HL-60 (cell line): ENCODE results near the gene CBL.
A peak's percentile ranks its signal among the peaks of the same experiment; 100 is the strongest.

Experiments
- DNase-seq, 2 experiments: peaks; one replicate each; pipeline ENCODE4 v3.0.0-alpha.2; 2010 to 2020; ENCODE audit warnings: low read depth in 1 of 2, low spot score in 1 of 2
- H3K27ac ChIP-seq: fragments of 250-450 bp; sonication (Bioruptor Pico); replicated peaks from 2 replicates; pipeline ENCODE4 v1.5.1; 2020; ENCODE audit warnings: mild to moderate bottlenecking, moderate library complexity
- H3K27me3 ChIP-seq: fragments of 250-450 bp; sonication (Bioruptor Pico); 2 replicates; pipeline ENCODE4 v1.5.1; 2021; ENCODE audit warnings: mild to moderate bottlenecking, moderate library complexity; ENCODE audit not compliant: insufficient read depth, poor library complexity, severe bottlenecking
- H3K4me3 ChIP-seq: replicated peaks from 2 replicates; pipeline ENCODE4 v1.5.1; 2011; ENCODE audit warnings: mild to moderate bottlenecking, control low read depth, low read length; ENCODE audit not compliant: insufficient read depth
- GABPA ChIP-seq: IDR thresholded peaks from 2 replicates; pipeline ENCODE4 v1.6.1; 2012; ENCODE audit warnings: low read depth
- POLR2AphosphoS5 ChIP-seq: IDR thresholded peaks from 2 replicates; pipeline ENCODE4 v1.6.1; 2012; ENCODE audit warnings: low read depth
- SPI1 ChIP-seq: IDR thresholded peaks from 2 replicates; pipeline ENCODE4 v1.6.1; 2012; ENCODE audit warnings: low read depth, mild to moderate bottlenecking, borderline replicate concordance
- long read RNA-seq: library from polyadenylated mRNA; unstranded; transcript quantifications from one replicate; pipeline ENCODE4 v2.0.0, GENCODE V29; 2020
- TF ChIP-seq, protein P1 (sequence below): IDR thresholded peaks from one replicate; pipeline ENCODE4 v1.5.1; 2011; ENCODE audit warnings: low read length, control low read depth, inconsistent platforms; ENCODE audit not compliant: insufficient read depth
- TF ChIP-seq, protein P2 (sequence below): IDR thresholded peaks from 2 replicates; pipeline ENCODE4 v1.6.1; 2012; ENCODE audit warnings: low read depth; ENCODE audit not compliant: insufficient replicate concordance

CBL gene
- long read RNA-seq, full-length matches to known transcripts, result 6 of 48 reads
- long read RNA-seq, partial matches to known transcripts, result 4 of 48 reads
- long read RNA-seq, other reads (novel, unspliced or antisense), result 38 of 48 reads

DNA sequence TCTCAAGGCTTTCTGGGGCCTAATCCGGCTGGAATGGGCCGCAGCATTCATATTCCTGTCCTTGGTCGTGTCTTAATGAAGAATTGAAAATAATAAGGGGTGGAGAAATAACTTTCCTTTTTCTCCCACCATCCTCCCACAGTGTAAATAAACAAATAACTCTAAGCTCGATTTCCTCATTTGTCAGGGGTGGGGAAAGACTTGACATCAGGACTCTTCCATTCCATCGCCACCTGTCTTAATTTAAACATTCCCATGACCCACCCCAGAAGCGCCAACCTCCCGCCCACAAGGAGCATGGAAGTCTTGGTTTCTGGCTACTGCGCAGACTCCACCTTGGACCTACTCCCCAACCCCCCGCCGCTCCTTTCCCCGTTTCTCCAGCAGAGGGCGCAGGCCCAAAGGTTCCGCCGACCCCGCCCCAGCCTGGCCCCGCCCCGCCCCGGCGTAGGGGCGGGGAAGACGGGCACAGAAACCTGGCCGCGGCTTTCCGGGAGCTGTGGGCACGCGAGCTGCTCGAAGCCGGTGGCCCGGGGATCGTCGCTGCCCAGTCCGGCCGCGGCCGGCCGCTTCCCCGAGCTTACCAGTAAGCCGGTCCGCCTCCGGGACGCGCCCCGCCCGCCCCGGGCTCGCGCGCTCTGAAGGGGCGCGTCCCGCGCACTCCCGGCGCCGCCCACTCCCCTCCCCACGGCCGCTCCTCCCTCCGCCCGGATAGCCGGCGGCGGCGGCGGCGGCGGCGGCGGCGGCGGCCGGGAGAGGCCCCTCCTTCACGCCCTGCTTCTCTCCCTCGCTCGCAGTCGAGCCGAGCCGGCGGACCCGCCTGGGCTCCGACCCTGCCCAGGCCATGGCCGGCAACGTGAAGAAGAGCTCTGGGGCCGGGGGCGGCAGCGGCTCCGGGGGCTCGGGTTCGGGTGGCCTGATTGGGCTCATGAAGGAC is at the start of gene CBL:
Gene CBL (plus strand): TSS at position 766 of the 937 bp plus-strand sequence. CDS start 79 bp downstream, at position 845.
- Histone ChIP-seq H3K4me3 (peak within 1 kb of the TSS; percentile 97), H3K27ac (peak within 1 kb of the TSS; percentile 95), H3K27me3 (no peaks in the 10 kb centered on the region)
- TF ChIP-seq GABPA, result no peak
- TF ChIP-seq, protein P1, sequence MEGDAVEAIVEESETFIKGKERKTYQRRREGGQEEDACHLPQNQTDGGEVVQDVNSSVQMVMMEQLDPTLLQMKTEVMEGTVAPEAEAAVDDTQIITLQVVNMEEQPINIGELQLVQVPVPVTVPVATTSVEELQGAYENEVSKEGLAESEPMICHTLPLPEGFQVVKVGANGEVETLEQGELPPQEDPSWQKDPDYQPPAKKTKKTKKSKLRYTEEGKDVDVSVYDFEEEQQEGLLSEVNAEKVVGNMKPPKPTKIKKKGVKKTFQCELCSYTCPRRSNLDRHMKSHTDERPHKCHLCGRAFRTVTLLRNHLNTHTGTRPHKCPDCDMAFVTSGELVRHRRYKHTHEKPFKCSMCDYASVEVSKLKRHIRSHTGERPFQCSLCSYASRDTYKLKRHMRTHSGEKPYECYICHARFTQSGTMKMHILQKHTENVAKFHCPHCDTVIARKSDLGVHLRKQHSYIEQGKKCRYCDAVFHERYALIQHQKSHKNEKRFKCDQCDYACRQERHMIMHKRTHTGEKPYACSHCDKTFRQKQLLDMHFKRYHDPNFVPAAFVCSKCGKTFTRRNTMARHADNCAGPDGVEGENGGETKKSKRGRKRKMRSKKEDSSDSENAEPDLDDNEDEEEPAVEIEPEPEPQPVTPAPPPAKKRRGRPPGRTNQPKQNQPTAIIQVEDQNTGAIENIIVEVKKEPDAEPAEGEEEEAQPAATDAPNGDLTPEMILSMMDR, result peak; percentile 78
- peak; percentile 82 to 94 for DNase-seq

DNA sequence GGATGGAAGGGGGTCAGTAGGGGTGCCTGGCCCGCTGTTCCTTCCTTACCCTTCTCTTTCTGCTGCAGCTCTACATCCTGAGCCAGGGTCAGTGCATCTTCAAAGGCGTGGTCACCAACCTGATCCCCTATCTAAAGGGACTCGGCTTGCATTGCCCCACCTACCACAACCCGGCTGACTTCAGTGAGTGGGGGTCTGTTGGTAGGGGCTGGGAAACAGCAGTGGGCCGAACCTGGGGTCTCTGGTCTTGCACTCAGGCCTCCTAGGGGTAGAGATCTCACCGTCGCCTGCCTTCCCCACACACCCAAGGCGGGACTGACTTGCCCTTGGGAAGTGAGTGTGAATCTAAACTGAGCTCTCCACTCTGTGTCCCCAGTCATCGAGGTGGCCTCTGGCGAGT is 49.6 kb upstream of the CBL start:
- Histone ChIP-seq H3K27me3 (no peaks in the 10 kb centered on the region), H3K4me3 (no peak overlapping the region), H3K27ac (no peak overlapping the region)
- TF ChIP-seq SPI1, result no peak
- TF ChIP-seq, protein P1, result no peak
- TF ChIP-seq POLR2AphosphoS5, result no peak
- TF ChIP-seq GABPA, result no peak
- TF ChIP-seq, protein P2, sequence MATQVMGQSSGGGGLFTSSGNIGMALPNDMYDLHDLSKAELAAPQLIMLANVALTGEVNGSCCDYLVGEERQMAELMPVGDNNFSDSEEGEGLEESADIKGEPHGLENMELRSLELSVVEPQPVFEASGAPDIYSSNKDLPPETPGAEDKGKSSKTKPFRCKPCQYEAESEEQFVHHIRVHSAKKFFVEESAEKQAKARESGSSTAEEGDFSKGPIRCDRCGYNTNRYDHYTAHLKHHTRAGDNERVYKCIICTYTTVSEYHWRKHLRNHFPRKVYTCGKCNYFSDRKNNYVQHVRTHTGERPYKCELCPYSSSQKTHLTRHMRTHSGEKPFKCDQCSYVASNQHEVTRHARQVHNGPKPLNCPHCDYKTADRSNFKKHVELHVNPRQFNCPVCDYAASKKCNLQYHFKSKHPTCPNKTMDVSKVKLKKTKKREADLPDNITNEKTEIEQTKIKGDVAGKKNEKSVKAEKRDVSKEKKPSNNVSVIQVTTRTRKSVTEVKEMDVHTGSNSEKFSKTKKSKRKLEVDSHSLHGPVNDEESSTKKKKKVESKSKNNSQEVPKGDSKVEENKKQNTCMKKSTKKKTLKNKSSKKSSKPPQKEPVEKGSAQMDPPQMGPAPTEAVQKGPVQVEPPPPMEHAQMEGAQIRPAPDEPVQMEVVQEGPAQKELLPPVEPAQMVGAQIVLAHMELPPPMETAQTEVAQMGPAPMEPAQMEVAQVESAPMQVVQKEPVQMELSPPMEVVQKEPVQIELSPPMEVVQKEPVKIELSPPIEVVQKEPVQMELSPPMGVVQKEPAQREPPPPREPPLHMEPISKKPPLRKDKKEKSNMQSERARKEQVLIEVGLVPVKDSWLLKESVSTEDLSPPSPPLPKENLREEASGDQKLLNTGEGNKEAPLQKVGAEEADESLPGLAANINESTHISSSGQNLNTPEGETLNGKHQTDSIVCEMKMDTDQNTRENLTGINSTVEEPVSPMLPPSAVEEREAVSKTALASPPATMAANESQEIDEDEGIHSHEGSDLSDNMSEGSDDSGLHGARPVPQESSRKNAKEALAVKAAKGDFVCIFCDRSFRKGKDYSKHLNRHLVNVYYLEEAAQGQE, result no peak
- no peak for DNase-seq

DNA sequence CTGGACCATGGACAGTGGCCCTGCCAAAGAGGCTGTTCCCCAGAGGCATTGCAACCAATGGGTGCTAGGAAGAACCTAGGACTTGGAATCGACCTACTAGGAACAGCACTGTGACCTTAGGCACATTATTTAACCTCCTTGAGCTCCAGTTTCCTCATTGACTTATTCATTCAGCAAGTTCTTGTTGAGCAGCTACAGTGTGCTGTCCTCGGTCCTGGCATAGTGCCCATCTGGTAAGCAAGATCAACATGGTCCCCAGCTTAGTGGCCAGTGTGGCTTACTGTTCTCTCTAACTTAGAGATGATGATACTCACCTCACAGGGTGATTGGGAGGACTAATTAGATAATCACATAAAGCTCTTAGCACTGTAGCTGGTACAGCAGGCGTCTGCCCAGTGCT is 49.1 kb upstream of the CBL start:
- H3K27ac ChIP-seq, result no peak overlapping the region
- no peak for TF ChIP-seq SPI1
- TF ChIP-seq, protein P2, result peak; percentile 81
- TF ChIP-seq POLR2AphosphoS5, result no peak
- TF ChIP-seq, protein P1, result no peak
- no peak for TF ChIP-seq GABPA
- no peak overlapping the region for H3K4me3 ChIP-seq
- no peaks in the 10 kb centered on the region for H3K27me3 ChIP-seq
- DNase-seq, result no peak
